Measurements from ENCODE around the gene NMNAT1. TPM values are rescaled to one million over a fixed set of nuclear protein-coding genes. Genes with fewer than 3 reads are reported as not detected.
A peak's percentile ranks its signal among the peaks of the same experiment; 100 is the strongest.

The NMNAT1 gene
- total RNA-seq, 4 donors from 2014 or later, result 5.6 to 12.4 (median 8.8) TPM

GRCh38 chr1:9957726-9958125, 14.5 kb downstream of the NMNAT1 start:
- DNase-seq, result no peak
- in situ Hi-C loops (cut with MboI; ENCODE audit: low sequenced_read_pairs in 4 of 4) (no loop called here), intact Hi-C loops (cut with DNase I; ENCODE audit: low total_unique reads) (no loop called here)
- no peak overlapping the region for H3K4me3 ChIP-seq
- H3K9me3 ChIP-seq, result no peaks in the 10 kb centered on the region
- TF ChIP-seq CTCF (IDR thresholded peaks at IDR 0.05 in 4 of 5, conservative IDR thresholded peaks at IDR 0.05 in 1 of 5) (no peak), POLR2A (IDR thresholded peaks at IDR 0.05) (no peak)
- H3K36me3 ChIP-seq, result no peaks in the 10 kb centered on the region
- no peaks in the 10 kb centered on the region for H3K27me3 ChIP-seq
- no peak for ATAC-seq
- peaks cover 0 to 6% of the 10 kb centered on the region in 2 donors for H3K4me1 ChIP-seq
- no peak overlapping the region for H3K27ac ChIP-seq

DNA sequence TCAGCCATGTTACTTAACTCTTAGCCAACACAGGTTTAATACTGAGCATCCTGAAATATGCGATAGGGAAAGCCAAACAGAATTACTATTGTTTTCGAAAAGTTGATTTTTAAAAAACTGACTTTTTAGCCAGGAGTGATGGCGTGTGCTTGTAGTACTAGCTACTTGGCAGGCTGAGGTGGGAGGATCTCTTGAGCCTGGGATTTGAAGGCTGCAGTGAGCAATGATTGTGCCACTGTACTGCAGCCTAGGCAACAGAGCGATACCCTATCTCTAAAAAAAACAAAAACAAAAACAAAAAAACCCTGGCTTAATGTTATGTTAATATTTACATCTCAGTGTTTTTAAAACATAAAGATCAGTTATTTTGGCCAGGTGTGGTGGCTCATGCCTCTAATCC, 16.7 kb downstream of the NMNAT1 start:
- no peak for ATAC-seq

GRCh38 chr1:9960706-9961562, 17.7 kb downstream of the NMNAT1 start:
- Histone ChIP-seq H3K36me3 (no peaks in the 10 kb centered on the region), H3K27me3 (no peaks in the 10 kb centered on the region), H3K27ac (no peak overlapping the region), H3K4me3 (no peak overlapping the region), H3K4me1 (peaks cover 0 to 6% of the 10 kb centered on the region in 2 donors), H3K9me3 (no peaks in the 10 kb centered on the region)
- ATAC-seq (peak in 1 of 2 donors; percentile 33), DNase-seq (no peak)
- intact Hi-C loops (cut with DNase I; ENCODE audit: low total_unique reads) (no loop called here), in situ Hi-C loops (cut with MboI; ENCODE audit: low sequenced_read_pairs in 4 of 4) (no loop called here)
- no peak for TF ChIP-seq POLR2A (IDR thresholded peaks at IDR 0.05)

More for the DNA sequence above, 16.7 kb downstream of the NMNAT1 start:
- Histone ChIP-seq H3K36me3 (no peaks in the 10 kb centered on the region), H3K9me3 (no peaks in the 10 kb centered on the region), H3K27ac (no peak overlapping the region), H3K27me3 (no peaks in the 10 kb centered on the region), H3K4me3 (no peak overlapping the region), H3K4me1 (peaks cover 0 to 6% of the 10 kb centered on the region in 2 donors)
- DNase-seq, result no peak
- in situ Hi-C loops (cut with MboI; ENCODE audit: low sequenced_read_pairs in 4 of 4) (no loop called here), intact Hi-C loops (cut with DNase I; ENCODE audit: low total_unique reads) (no loop called here)
- TF ChIP-seq CTCF (IDR thresholded peaks at IDR 0.05 in 4 of 5, conservative IDR thresholded peaks at IDR 0.05 in 1 of 5) (no peak), POLR2A (IDR thresholded peaks at IDR 0.05) (no peak)

DNA sequence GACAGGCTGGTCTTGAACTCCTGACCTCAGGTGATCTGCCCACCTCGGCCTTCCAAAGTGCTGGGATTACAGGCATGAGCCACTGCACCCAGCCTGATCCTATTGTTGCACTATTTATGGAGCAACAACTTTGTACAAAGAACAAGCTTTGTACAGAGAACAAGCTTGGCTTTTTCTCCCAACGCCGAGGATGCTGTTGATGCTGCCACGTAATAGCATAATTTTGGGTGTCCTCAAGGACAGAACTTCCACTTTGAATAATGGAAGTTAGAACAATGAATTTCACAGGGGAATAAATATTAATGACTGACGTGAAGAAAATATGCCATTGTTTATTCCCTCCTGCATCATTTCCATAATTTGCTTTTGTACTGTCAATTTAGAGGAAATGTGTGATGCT, 41.0 kb downstream of the NMNAT1 start:
- peak overlapping the region; percentile 32 to 60 (median 47) for H3K27ac ChIP-seq
- TF ChIP-seq POLR2A (IDR thresholded peaks at IDR 0.05) (no peak), CTCF (IDR thresholded peaks at IDR 0.05 in 4 of 5, conservative IDR thresholded peaks at IDR 0.05 in 1 of 5) (no peak)
- H3K4me1 ChIP-seq, result peaks cover 0 to 3% of the 10 kb centered on the region in 2 donors
- intact Hi-C loops (cut with DNase I; ENCODE audit: low total_unique reads) (no loop called here), in situ Hi-C loops (cut with MboI; ENCODE audit: low sequenced_read_pairs in 4 of 4) (no loop called here)
- peak; percentile 33 to 62 for ATAC-seq
- H3K36me3 ChIP-seq, result peaks cover 0 to 28% of the 10 kb centered on the region in 2 donors
- no peaks in the 10 kb centered on the region for H3K9me3 ChIP-seq
- H3K4me3 ChIP-seq, result no peak overlapping the region
- no peaks in the 10 kb centered on the region for H3K27me3 ChIP-seq
- no peak for DNase-seq

DNA sequence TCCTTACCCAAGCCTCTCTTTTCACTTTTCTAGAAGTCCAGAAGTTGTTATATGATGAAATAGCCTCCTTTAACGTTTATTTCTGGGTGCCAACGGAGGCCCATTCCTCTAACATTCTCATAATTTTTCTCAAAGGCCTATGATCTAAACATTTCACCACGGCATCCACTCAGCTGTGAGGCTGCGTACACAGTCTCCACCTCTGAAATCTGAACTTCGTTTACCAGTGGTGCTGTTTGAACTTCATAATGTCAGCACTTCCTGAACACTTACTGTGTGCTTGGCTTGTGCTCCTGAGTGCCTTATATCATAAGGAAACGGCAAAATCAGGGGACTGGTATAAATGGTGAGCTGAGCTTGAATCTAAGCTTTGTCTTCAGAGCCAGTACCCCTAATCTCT, 41.7 kb downstream of the NMNAT1 start:
- peaks cover 3 to 4% of the 10 kb centered on the region in 2 donors for H3K4me1 ChIP-seq
- peak overlapping the region in 3 of 4 donors; percentile 37 to 48 (median 46) for H3K27ac ChIP-seq
- no peak for ATAC-seq
- no peaks in the 10 kb centered on the region for H3K27me3 ChIP-seq
- no peak for DNase-seq
- intact Hi-C loops (cut with DNase I; ENCODE audit: low total_unique reads) (no loop called here), in situ Hi-C loops (cut with MboI; ENCODE audit: low sequenced_read_pairs in 4 of 4) (no loop called here)
- H3K9me3 ChIP-seq, result no peaks in the 10 kb centered on the region
- no peak overlapping the region for H3K4me3 ChIP-seq
- peaks cover 0 to 28% of the 10 kb centered on the region in 2 donors for H3K36me3 ChIP-seq
- TF ChIP-seq POLR2A (IDR thresholded peaks at IDR 0.05) (no peak), CTCF (IDR thresholded peaks at IDR 0.05 in 4 of 5, conservative IDR thresholded peaks at IDR 0.05 in 1 of 5) (no peak)

Measured in gastrocnemius medialis (tissue), 4 donors.